Right lobe of liver (tissue), 4 donors: ENCODE measurements around the gene CLASP2.

Experiments
- POLR2A ChIP-seq: fragments of 450-650 bp; IDR thresholded peaks from one replicate; pipeline ENCODE4 v1.6.1; 2017; ENCODE audit warnings: antibody characterized with exemption, mild to moderate bottlenecking
- TF ChIP-seq, protein P1 (sequence below), 4 donors: fragments of 200-600 bp in 3 of 4; fragments of 450-650 bp in 1 of 4; IDR thresholded peaks; one replicate each; pipeline versions ENCODE4 v1.5.1 to v1.8.0; 2016 to 2022; ENCODE audit warnings: antibody characterized with exemption in 4 of 4, mild to moderate bottlenecking in 2 of 4
- donor health status: DM: no; HTN: no; CAD: no.
- donor health status: DM: no; HTN: no; CAD: no.
- donor health status: DM: no; HTN: yes; CAD: no.

DNA sequence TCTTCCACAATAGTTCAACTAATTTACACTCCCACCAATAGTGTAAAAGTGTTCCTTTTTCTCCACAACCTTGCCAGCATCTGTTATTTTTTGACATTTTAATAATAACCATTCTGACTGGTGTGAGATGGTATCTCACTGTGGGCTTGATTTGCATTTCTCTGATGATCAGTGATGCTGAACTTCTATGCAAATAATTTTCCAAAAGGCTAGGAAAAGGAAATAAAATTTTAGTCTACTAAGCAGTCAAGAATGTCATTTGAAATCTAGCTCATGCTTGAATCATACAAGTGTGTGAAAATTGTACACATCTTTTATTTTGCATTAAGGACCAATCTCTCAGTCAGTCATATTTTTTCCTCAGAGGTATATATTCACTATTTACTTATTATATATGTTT, 176.1 kb downstream of the CLASP2 start:
- TF ChIP-seq POLR2A = no peak
- TF ChIP-seq, protein P1, sequence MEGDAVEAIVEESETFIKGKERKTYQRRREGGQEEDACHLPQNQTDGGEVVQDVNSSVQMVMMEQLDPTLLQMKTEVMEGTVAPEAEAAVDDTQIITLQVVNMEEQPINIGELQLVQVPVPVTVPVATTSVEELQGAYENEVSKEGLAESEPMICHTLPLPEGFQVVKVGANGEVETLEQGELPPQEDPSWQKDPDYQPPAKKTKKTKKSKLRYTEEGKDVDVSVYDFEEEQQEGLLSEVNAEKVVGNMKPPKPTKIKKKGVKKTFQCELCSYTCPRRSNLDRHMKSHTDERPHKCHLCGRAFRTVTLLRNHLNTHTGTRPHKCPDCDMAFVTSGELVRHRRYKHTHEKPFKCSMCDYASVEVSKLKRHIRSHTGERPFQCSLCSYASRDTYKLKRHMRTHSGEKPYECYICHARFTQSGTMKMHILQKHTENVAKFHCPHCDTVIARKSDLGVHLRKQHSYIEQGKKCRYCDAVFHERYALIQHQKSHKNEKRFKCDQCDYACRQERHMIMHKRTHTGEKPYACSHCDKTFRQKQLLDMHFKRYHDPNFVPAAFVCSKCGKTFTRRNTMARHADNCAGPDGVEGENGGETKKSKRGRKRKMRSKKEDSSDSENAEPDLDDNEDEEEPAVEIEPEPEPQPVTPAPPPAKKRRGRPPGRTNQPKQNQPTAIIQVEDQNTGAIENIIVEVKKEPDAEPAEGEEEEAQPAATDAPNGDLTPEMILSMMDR (IDR thresholded peaks at IDR 0.05) = no peak
